ENCODE data around the gene ZNF738. TPM values are rescaled to one million over a fixed set of nuclear protein-coding genes. Genes with fewer than 3 reads are reported as not detected.

Gene ZNF738
- polyA plus RNA-seq, 1 donor = 19.4 TPM

DNA sequence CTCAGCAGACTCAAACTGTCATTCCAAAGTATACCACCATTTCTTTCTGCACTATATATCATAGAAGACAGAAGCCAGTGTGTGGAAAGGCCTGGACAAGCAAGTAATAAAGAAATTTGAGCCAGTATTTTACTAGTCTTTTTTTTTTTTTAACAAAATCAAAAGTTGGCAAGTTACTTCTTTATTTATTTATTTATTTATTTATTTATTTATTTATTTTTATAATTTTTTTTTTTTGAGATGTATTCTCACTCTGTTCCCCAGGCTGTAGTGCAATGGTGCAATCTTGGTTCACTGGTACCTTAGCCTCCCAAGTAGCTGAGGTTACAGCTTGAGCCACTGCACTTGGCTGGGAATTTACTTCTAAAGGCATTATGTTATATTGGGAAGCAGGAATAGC, 63.4 kb downstream of the ZNF738 start:
- DNase-seq (ENCODE audit: low read depth) = no peak

DNA sequence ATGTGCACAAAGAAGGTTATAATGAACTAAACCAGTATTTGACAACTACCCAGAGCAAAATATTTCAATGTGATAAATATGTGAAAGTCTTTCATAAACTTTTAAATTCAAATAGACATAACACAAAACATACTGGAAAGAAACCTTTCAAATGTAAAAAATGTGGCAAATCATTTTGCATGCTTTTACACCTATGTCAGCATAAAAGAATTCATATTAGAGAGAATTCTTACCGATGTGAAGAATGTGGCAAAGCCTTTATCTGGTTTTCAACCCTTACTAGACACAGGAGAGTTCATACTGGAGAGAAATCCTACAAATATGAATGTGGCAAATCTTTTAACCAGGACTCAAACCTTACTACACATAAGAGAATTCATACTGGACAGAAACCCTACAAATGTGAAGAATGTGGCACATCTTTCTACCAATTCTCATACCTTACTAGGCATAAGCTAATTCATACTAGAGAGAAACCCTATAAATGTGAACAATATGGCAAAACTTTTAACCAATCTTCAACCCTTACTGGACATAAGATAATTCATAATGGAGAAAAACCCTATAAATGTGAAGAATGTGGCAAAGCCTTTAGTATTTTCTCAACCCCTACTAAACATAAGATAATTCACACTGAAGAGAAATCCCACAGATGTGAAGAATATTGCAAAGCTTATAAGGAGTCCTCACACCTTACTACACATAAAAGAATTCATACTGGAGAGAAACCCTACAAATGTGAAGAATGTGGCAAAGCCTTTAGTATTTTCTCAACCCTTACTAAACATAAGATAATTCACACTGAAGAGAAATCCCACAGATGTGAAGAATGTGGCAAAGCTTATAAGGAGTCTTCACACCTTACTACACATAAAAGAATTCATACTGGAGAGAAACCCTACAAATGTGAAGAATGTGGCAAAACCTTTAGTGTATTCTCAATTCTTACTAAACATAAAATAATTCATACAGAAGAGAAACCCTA, 64.5 kb downstream of the ZNF738 start:
- no peak for DNase-seq (ENCODE audit: low read depth)

Other genes with a start within 250 kb of the ZNF738 start
- gene ZNF431, start 217.0 kb upstream of the ZNF738 start, polyA plus RNA-seq (ENCODE audit: insufficient read length) = 25.0 TPM
- gene ZNF708, start 29.6 kb upstream of the ZNF738 start, polyA plus RNA-seq (ENCODE audit: insufficient read length) = 8.3 TPM
- 15.1 TPM for gene ZNF493, start 38.1 kb downstream of the ZNF738 start, polyA plus RNA-seq (ENCODE audit: insufficient read length)
- gene ZNF429, start 146.6 kb downstream of the ZNF738 start, polyA plus RNA-seq (ENCODE audit: insufficient read length) = 15.0 TPM